Stomach (tissue), 9 donors: ENCODE data around the gene BTG4. TPM values are rescaled to one million over a fixed set of nuclear protein-coding genes. Genes with fewer than 3 reads are reported as not detected.

Experiments used
- DNase-seq, 2 donors: peaks; one replicate each; pipeline versions ENCODE4 v3.0.0 to v3.0.0-alpha.2; 2013 to 2019
- H3K27ac ChIP-seq, 5 donors: fragments of 200-600 bp in 4 of 5; sonication (generic) in 4 of 5; one replicate each; pipeline ENCODE4 v1.5.1; 2013 to 2019; ENCODE audit warnings: mild to moderate bottlenecking in 1 of 5, moderate library complexity in 1 of 5
- H3K27me3 ChIP-seq, 3 donors: fragments of 200-600 bp; sonication (generic); one replicate each; pipeline ENCODE4 v1.5.1; 2017 to 2019; ENCODE audit warnings: mixed run types in 1 of 3
- H3K36me3 ChIP-seq, 4 donors: fragments of 200-600 bp; sonication (generic); 1 replicate in 3 of 4; 2 replicates in 1 of 4; pipeline ENCODE4 v1.5.1; 2016 to 2019
- H3K4me1 ChIP-seq, 4 donors: fragments of 200-600 bp; sonication (generic); one replicate each; pipeline ENCODE4 v1.5.1; 2016 to 2019
- H3K4me3 ChIP-seq, 4 donors: fragments of 200-600 bp; sonication (generic) in 3 of 4; one replicate each; pipeline ENCODE4 v1.5.1; 2016 to 2019; ENCODE audit warnings: mild to moderate bottlenecking in 1 of 4
- H3K9me3 ChIP-seq, 4 donors: fragments of 200-600 bp; sonication (generic); one replicate each; pipeline ENCODE4 v1.5.1; 2016 to 2019
- CTCF ChIP-seq, 7 experiments: fragments of 450-650 bp in 4 of 7; fragments of 200-600 bp in 3 of 7; sonication (generic) in 3 of 7; IDR thresholded peaks; one replicate each; pipeline ENCODE4 v1.5.1; 2016 to 2019; ENCODE audit warnings: antibody characterized with exemption in 7 of 7, control low read depth in 2 of 7, mild to moderate bottlenecking in 1 of 7
- EP300 ChIP-seq: sonication (generic); formaldehyde crosslinking; IDR thresholded peaks from one replicate; pipeline ENCODE4 v1.6.1; 2017; ENCODE audit warnings: antibody characterized with exemption
- POLR2A ChIP-seq, 4 donors: fragments of 450-650 bp; IDR thresholded peaks; one replicate each; pipeline ENCODE4 v1.6.1; 2016; ENCODE audit warnings: antibody characterized with exemption in 4 of 4, control low read depth in 2 of 4, mild to moderate bottlenecking in 1 of 4, moderate library complexity in 1 of 4
- POLR2AphosphoS5 ChIP-seq, 3 donors: sonication (generic); formaldehyde crosslinking; IDR thresholded peaks; one replicate each; pipeline ENCODE4 v1.6.1; 2016; ENCODE audit warnings: antibody characterized with exemption in 3 of 3
- WGBS, 5 donors: extraction: QIAGEN DNeasy Blood & Tissue Kit in 3 of 5; methylation state at CpG; one replicate each; pipeline versions ENCODE4 v1.1.5 to v1.1.7; 2013 to 2018; 5-methylcytosine and 5-hydroxymethylcytosine counted together
- intact Hi-C: fragments of 100-400 bp; cut with DNase I; formaldehyde crosslinking; loops from one replicate; pipeline ENCODE4 v1.15.1; 2023; ENCODE audit warnings: low total_unique reads
- polyA plus RNA-seq, 3 donors: library from polyadenylated mRNA; stranded (reverse); fragments of 200-250 nt; gene quantifications; one replicate each; pipeline ENCODE4 v1.2.3, GENCODE V29; 2013
- total RNA-seq, 5 donors: library from RNA; depleted of rRNA; stranded (reverse); fragments of >200 nt; gene quantifications; one replicate each; pipeline versions ENCODE4 v1.1.0 to v1.2.3, GENCODE V29; 2014 to 2016
- donor health status: healthy with polysubstance abuse.
- donor health status: Bipolar disorder and iron deficiency.
- donor health status: healthy.

The BTG4 gene
- total and polyA plus RNA-seq, 8 donors, result not detected

GRCh38 chr11:111559800-111560464, 47.7 kb upstream of the BTG4 start:
- intact Hi-C loops, result loop anchor here (10.0 kb wide), 1 partner anchor 285 kb away; no protein-coding TSS in a partner anchor
- no peaks in the 10 kb centered on the region for H3K27me3 ChIP-seq
- peaks cover 0 to 7% (median 0%) of the 10 kb centered on the region in 4 donors for H3K9me3 ChIP-seq
- TF ChIP-seq POLR2AphosphoS5 (IDR thresholded peaks at IDR 0.05), result no peak
- no peak for TF ChIP-seq EP300
- peak overlapping the region in 2 of 5 donors; percentile 10 to 49 for H3K27ac ChIP-seq
- 77 to 85% (median 82%) methylated on average over 11 of the region's 11 CpGs for WGBS, 5 donors
- H3K4me3 ChIP-seq, result no peak overlapping the region
- DNase-seq, result no peak
- peaks cover 0 to 11% (median 4%) of the 10 kb centered on the region in 4 donors for H3K4me1 ChIP-seq
- H3K36me3 ChIP-seq, result peaks cover 0 to 48% (median 3%) of the 10 kb centered on the region in 4 donors

GRCh38 chr11:111557425-111558111, 45.4 kb upstream of the BTG4 start:
- H3K4me3 ChIP-seq, result no peak overlapping the region
- 60 to 75% (median 74%) methylated on average over 5 of the region's 5 CpGs for WGBS, 5 donors
- peak overlapping the region in 4 of 5 donors; percentile 36 to 68 (median 59) for H3K27ac ChIP-seq
- intact Hi-C loops, result no loop called here
- H3K4me1 ChIP-seq, result peaks cover 0 to 11% (median 4%) of the 10 kb centered on the region in 4 donors
- peaks cover 0 to 7% (median 0%) of the 10 kb centered on the region in 4 donors for H3K9me3 ChIP-seq
- H3K27me3 ChIP-seq, result no peaks in the 10 kb centered on the region
- no peak for TF ChIP-seq CTCF (IDR thresholded peaks at IDR 0.05)
- peak in 2 of 3 donors; percentile 35 to 43 for TF ChIP-seq POLR2AphosphoS5 (IDR thresholded peaks at IDR 0.05)
- peak in 1 of 2 donors; percentile 50 for DNase-seq
- peaks cover 0 to 40% (median 3%) of the 10 kb centered on the region in 4 donors for H3K36me3 ChIP-seq

- intact Hi-C loops, result no loop called here
- H3K27ac ChIP-seq, result no peak overlapping the region
- peaks cover 0 to 5% (median 0%) of the 10 kb centered on the region in 4 donors for H3K4me1 ChIP-seq
- H3K27me3 ChIP-seq, result no peaks in the 10 kb centered on the region
- H3K36me3 ChIP-seq, result peaks cover 0 to 38% (median 3%) of the 10 kb centered on the region in 4 donors
- TF ChIP-seq EP300 (no peak), POLR2A (IDR thresholded peaks at IDR 0.05) (no peak), CTCF (IDR thresholded peaks at IDR 0.05) (no peak), POLR2AphosphoS5 (IDR thresholded peaks at IDR 0.05) (no peak)
- DNase-seq, result no peak
- no peak overlapping the region for H3K4me3 ChIP-seq
- H3K9me3 ChIP-seq, result peaks cover 0 to 7% (median 0%) of the 10 kb centered on the region in 4 donors
These were observed 43.1 kb upstream of the BTG4 start for GRCh38 chr11:111555255-111555654.

GRCh38 chr11:111554532-111554931, 42.3 kb upstream of the BTG4 start:
- no peak overlapping the region for H3K4me3 ChIP-seq
- H3K36me3 ChIP-seq, result peaks cover 0 to 31% (median under 1%) of the 10 kb centered on the region in 4 donors
- H3K4me1 ChIP-seq, result peaks cover 0 to 5% (median 0%) of the 10 kb centered on the region in 4 donors
- H3K9me3 ChIP-seq, result peaks cover 0 to 7% (median 0%) of the 10 kb centered on the region in 4 donors
- no peaks in the 10 kb centered on the region for H3K27me3 ChIP-seq
- no peak for DNase-seq
- H3K27ac ChIP-seq, result no peak overlapping the region
- no peak for TF ChIP-seq POLR2A (IDR thresholded peaks at IDR 0.05)
- TF ChIP-seq POLR2AphosphoS5 (IDR thresholded peaks at IDR 0.05), result no peak
- no peak for TF ChIP-seq EP300
- TF ChIP-seq CTCF (IDR thresholded peaks at IDR 0.05), result no peak
- intact Hi-C loops, result no loop called here
